Kidney epithelial cell (primary cell): ENCODE results near the gene SGTB. TPM values are rescaled to one million over a fixed set of nuclear protein-coding genes. Genes with fewer than 3 reads are reported as not detected.

ENCODE experiments used
- DNase-seq: peaks from one replicate; pipeline ENCODE4 v3.0.0-alpha.2; 2010; ENCODE audit warnings: low read depth
- H3K27me3 ChIP-seq: 2 replicates; pipeline ENCODE4 v1.6.0; 2011; ENCODE audit warnings: low read length; ENCODE audit not compliant: control insufficient read depth, insufficient read depth
- H3K36me3 ChIP-seq: 2 replicates; pipeline ENCODE4 v1.5.1; 2011; ENCODE audit warnings: low read length; ENCODE audit not compliant: control insufficient read depth, insufficient read depth
- H3K4me3 ChIP-seq: 2 replicates; pipeline ENCODE4 v1.5.1; 2011; ENCODE audit warnings: low read depth, mild to moderate bottlenecking, control low read depth, low read length
- total RNA-seq: library from RNA; depleted of rRNA; stranded (reverse); fragments of >200 nt; gene quantifications from 2 replicates; pipeline ENCODE4 v1.2.3, GENCODE V29; 2015
- TF ChIP-seq, protein P1 (sequence below): IDR thresholded peaks from 2 replicates; pipeline ENCODE4 v1.5.1; 2011; ENCODE audit warnings: mild to moderate bottlenecking, moderate library complexity, low read length, control low read depth, inconsistent platforms; ENCODE audit not compliant: insufficient read depth, poor library complexity, severe bottlenecking

The SGTB gene
- total RNA-seq, 1 donor from 2014 or later = 12.4 TPM

DNA sequence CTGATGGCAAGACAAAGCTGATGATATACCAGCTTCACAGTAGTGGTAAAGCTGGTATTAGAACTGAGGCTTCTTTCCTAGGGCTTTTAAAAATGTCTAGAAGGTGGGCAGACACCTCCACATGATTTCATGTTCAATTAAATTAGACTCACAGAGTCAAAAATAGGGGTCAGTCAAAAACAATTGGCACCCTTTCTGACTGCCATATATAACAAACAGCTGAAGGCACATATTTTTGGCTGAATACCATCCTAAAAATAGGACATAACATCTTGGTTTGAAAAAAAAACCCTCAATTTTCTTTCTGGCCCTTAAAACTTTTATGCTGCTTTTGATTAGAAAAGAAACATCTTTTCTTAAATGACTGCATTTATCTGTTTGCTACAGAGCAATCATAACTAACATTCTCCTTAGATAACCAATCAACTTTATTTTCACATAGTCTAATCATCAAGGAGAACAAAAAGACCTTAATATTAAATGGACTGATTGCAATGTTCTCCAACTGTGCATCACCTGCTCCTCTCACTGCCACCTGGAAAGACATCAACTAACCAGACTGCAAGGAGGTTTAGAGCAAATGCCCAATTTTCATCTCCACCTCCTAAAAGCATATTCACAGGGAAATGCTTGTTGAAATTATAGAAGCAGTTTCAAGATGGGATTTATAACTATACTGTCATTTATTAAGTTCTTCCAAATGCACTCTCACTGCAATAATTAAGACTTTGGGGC lies 3.2 kb downstream of the SGTB start:
- Histone ChIP-seq H3K27me3 (no peaks in the 10 kb centered on the region), H3K4me3 (no peak overlapping the region), H3K36me3 (no peaks in the 10 kb centered on the region)
- TF ChIP-seq, protein P1, sequence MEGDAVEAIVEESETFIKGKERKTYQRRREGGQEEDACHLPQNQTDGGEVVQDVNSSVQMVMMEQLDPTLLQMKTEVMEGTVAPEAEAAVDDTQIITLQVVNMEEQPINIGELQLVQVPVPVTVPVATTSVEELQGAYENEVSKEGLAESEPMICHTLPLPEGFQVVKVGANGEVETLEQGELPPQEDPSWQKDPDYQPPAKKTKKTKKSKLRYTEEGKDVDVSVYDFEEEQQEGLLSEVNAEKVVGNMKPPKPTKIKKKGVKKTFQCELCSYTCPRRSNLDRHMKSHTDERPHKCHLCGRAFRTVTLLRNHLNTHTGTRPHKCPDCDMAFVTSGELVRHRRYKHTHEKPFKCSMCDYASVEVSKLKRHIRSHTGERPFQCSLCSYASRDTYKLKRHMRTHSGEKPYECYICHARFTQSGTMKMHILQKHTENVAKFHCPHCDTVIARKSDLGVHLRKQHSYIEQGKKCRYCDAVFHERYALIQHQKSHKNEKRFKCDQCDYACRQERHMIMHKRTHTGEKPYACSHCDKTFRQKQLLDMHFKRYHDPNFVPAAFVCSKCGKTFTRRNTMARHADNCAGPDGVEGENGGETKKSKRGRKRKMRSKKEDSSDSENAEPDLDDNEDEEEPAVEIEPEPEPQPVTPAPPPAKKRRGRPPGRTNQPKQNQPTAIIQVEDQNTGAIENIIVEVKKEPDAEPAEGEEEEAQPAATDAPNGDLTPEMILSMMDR = no peak
- DNase-seq = no peak

DNA sequence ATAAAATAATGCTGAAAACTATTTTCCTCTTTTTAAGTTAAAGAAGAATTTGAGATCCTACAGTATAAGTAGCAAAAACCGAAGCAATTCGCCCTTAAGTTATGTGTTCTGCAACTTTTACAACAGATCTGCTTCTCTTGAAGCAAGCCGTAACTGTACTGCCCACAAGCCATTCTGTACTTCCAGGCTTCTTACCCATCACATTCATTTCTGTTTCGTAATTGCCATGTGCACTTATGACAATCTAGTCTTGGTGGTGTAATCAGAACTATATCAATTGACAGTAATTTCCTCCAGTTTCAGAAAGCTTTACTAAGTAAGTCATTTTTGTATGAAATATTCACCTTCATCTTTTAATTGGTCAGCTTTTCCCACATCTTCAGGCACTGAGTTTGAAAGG lies 13.8 kb downstream of the SGTB start:
- TF ChIP-seq, protein P1 = no peak
- no peak for DNase-seq

DNA sequence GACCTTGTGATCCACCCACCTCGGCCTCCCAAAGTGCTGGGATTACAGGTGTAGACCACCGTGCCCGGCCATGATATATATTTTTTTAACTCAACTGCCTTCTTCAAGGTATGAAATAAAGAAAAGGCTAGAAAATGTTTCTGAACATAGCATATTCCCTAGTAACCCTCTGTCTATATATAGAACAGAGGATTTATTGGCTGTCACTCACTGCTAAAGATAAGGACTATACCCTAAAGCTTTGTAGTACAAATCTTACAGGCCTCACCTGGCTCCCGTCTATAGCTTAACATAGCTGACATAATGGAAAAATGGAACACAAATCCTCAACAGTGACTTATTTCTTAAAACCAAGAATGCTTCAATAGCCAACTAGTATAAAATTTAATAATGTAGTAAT lies 14.2 kb downstream of the SGTB start:
- DNase-seq = no peak
- Histone ChIP-seq H3K4me3 (no peak overlapping the region), H3K27me3 (no peaks in the 10 kb centered on the region), H3K36me3 (no peaks in the 10 kb centered on the region)
- TF ChIP-seq, protein P1 = no peak

More for the DNA sequence above, 13.8 kb downstream of the SGTB start:
- Histone ChIP-seq H3K36me3 (no peaks in the 10 kb centered on the region), H3K27me3 (no peaks in the 10 kb centered on the region), H3K4me3 (no peak overlapping the region)

DNA sequence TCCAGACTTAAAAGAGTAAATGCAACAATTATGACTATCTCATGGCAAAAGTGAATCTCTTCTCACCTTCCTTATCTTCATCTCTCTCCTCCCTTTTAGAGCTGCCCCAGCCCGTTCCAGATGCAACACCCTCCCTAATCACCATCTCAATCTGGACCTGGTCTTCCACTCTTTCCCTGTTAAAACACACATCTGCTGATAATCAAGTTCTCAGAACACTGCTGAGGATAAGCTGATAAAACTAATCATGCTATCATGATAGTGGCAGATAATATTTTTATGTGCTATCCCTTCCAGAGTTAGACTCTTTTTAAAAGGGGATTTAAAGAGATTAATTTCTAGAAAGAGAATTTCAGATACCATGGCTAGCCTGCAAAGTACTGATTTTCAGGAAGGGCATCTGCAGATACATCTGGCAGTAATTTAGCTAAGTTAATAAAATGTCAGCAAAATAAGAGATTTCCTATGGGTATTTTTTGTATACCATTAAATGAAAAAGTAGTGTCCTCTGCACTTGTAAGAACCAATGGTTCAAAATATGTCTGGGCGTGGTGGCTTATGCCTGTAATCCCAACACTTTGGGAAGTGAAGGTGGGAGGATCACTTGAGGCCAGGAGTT lies 17.2 kb downstream of the SGTB start:
- no peak for DNase-seq
- Histone ChIP-seq H3K36me3 (no peaks in the 10 kb centered on the region), H3K27me3 (no peaks in the 10 kb centered on the region), H3K4me3 (no peak overlapping the region)
- TF ChIP-seq, protein P1 = no peak

DNA sequence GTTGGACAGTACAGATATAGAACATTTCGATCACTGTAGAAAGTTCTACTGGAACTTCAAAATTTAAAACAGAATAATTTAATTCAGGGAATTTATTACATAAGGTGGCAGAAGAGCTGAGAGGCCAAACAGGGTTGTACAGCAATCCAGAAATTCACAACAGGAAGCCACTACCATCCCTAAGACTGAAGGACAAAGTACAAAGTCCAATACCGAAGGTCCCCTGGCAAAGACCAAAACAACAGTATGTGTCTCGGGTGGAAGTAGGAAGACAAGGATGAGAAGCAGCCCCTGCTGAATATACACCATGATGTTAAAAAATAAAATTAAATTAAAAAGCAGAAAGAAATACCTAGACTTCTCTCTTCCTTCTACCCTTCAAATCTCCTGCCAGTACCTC lies 19.9 kb downstream of the SGTB start:
- no peaks in the 10 kb centered on the region for H3K27me3 ChIP-seq
- TF ChIP-seq, protein P1 = no peak
- H3K4me3 ChIP-seq = no peak overlapping the region
- no peak for DNase-seq
- H3K36me3 ChIP-seq = no peaks in the 10 kb centered on the region
